Body of pancreas (tissue), 4 donors: ENCODE results near the gene SKP1. TPM values are rescaled to one million over a fixed set of nuclear protein-coding genes. Genes with fewer than 3 reads are reported as not detected.

Experiments used
- ATAC-seq: fragments of 150-250 bp; one replicate; pipeline ENCODE4 v1.9.1; 2016
- DNase-seq, 4 donors: peaks; one replicate each; pipeline ENCODE4 v3.0.0-alpha.2; 2019
- H3K27ac ChIP-seq, 4 donors: fragments of 200-600 bp; sonication (generic); 1 replicate in 3 of 4; 2 replicates in 1 of 4; pipeline versions ENCODE4 v1.5.1 to v1.6.1; 2016 to 2019; ENCODE audit warnings: mild to moderate bottlenecking in 1 of 4, mixed read lengths in 1 of 4, moderate library complexity in 1 of 4
- H3K27me3 ChIP-seq, 2 donors: fragments of 200-600 bp; sonication (generic); one replicate each; pipeline ENCODE4 v1.6.0; 2016; ENCODE audit warnings: mild to moderate bottlenecking in 1 of 2
- H3K36me3 ChIP-seq, 2 donors: fragments of 200-600 bp; sonication (generic); replicated peaks in 1 of 2; 2 replicates each; pipeline ENCODE4 v1.5.1; 2016; ENCODE audit warnings: low read depth in 2 of 2; ENCODE audit not compliant: insufficient read depth in 1 of 2
- H3K4me1 ChIP-seq: fragments of 200-600 bp; sonication (generic); one replicate; pipeline ENCODE4 v1.6.0; 2016
- H3K4me3 ChIP-seq, 2 donors: fragments of 200-600 bp; sonication (generic); 1 replicate in 1 of 2; 2 replicates in 1 of 2; pipeline ENCODE4 v1.5.1; 2016 to 2019
- H3K9me3 ChIP-seq, 3 donors: fragments of 200-600 bp; sonication (generic); 1 replicate in 2 of 3; 2 replicates in 1 of 3; pipeline ENCODE4 v1.5.1; 2016
- POLR2A ChIP-seq, 3 donors: fragments of 450-650 bp; IDR thresholded peaks; one replicate each; pipeline ENCODE4 v1.6.1; 2016; ENCODE audit warnings: antibody characterized with exemption in 3 of 3, mild to moderate bottlenecking in 2 of 3
- WGBS, 2 donors: methylation state at CpG; one replicate each; pipeline ENCODE4 v1.1.5; 2017; 5-methylcytosine and 5-hydroxymethylcytosine counted together
- intact Hi-C: fragments of 100-400 bp; cut with DNase I; formaldehyde crosslinking; loops from one replicate; pipeline ENCODE4 v1.15.1; 2023
- total RNA-seq, 2 donors: library from RNA; depleted of rRNA; stranded (reverse); fragments of >200 nt; gene quantifications; one replicate each; pipeline ENCODE4 v1.1.0, GENCODE V29; 2016
- TF ChIP-seq, protein P1 (sequence below), 7 experiments: fragments of 450-650 bp in 4 of 7; fragments of 200-600 bp in 3 of 7; sonication (generic) in 3 of 7; IDR thresholded peaks; one replicate each; pipeline ENCODE4 v1.5.1; 2016 to 2019; ENCODE audit warnings: antibody characterized with exemption in 7 of 7

Gene SKP1
- total RNA-seq, 2 donors from 2014 or later = 31.6 to 46.8 TPM

DNA sequence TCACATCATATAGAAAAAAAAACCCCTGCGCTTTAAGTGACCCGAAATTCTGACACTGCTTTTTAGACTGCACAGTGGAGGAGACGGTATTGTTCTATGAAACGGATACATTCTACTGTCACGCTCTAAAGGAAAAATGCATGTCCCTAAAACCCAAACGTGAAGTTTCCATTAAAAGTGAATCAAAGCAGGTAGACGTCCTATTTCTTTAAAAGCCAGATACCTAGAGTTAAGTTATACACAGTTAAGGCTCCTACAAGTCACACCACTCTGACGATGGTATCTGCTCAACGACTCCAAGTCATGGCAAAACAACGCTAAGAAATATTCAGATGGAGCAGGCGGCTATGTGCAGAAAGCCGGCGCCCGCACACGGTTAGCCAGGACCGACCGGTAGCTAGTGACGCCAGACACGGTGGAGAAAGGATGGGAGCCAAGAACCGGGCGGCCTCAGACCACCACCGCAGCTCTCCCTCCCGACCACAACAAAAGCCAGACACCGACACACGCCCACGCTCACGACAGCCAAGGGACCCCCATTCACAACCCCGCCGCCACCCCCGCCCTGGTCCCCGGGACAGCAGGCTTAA lies 734 bp downstream of the SKP1 start:
- peak in 3 of 4 donors; percentile 34 to 45 (median 40) for DNase-seq

DNA sequence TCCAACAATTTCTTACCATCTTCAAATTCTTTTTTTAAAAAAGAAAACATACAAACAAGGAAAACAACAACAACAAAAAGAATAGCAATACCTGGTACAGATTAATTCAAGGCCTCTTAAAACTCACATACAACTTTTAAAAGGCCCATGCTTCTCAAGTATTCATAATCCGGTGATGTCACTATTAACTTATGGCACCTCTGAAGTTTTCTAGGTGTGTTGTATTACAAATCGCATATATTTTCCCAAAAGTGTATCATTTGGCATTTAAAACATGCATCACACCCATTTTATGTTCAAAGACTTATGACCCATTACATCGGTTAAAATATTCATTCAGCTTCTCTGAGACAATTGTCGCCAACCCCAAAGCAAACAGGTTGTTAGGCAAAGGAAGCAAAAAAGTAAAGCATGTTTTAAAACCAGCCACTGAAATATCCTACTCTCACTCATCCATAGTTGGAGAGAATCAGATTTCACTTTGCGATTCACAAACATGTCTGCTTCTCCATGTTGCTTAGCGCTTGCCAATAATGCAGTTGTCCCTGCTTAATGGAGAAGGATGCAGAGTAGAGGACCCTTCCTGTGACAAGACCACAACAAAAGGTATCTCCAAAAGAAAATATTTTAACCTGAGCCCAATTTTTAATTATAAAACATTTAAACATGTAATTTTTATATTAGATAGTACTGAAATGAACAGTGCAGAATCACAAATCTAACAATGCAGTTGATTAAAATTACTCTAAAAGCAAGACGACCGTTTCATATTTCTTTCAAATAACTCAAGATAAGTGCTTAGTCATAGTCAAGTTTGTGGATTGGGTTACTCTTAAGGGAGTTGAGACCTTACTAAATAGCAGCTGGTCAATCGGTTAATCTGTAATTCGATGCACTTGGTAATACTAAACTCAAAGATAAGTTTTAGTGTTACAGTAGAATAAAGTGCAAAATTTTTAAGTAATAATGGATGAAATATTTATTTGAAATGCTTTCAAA lies 1.6 kb downstream of the SKP1 start:
- no peaks in the 10 kb centered on the region for H3K9me3 ChIP-seq
- peaks cover 41% of the 10 kb centered on the region for H3K4me1 ChIP-seq
- H3K27me3 ChIP-seq = no peaks in the 10 kb centered on the region
- DNase-seq = no peak
- ATAC-seq = no peak
- peaks cover 0 to 10% of the 10 kb centered on the region in 2 donors for H3K36me3 ChIP-seq
- H3K27ac ChIP-seq = peak overlapping the region in 3 of 4 donors; percentile 99 to 100 (median 100)
- TF ChIP-seq POLR2A (IDR thresholded peaks at IDR 0.05) = no peak
- TF ChIP-seq, protein P1, sequence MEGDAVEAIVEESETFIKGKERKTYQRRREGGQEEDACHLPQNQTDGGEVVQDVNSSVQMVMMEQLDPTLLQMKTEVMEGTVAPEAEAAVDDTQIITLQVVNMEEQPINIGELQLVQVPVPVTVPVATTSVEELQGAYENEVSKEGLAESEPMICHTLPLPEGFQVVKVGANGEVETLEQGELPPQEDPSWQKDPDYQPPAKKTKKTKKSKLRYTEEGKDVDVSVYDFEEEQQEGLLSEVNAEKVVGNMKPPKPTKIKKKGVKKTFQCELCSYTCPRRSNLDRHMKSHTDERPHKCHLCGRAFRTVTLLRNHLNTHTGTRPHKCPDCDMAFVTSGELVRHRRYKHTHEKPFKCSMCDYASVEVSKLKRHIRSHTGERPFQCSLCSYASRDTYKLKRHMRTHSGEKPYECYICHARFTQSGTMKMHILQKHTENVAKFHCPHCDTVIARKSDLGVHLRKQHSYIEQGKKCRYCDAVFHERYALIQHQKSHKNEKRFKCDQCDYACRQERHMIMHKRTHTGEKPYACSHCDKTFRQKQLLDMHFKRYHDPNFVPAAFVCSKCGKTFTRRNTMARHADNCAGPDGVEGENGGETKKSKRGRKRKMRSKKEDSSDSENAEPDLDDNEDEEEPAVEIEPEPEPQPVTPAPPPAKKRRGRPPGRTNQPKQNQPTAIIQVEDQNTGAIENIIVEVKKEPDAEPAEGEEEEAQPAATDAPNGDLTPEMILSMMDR (IDR thresholded peaks at IDR 0.05) = no peak
- peak overlapping the region; percentile 86 to 93 for H3K4me3 ChIP-seq
- intact Hi-C loops = no loop called here
- whole genome bisulfite sequencing, 2 donors = 7 to 9% methylated on average over 10 of the region's 10 CpGs

More for the DNA sequence above, 734 bp downstream of the SKP1 start:
- H3K36me3 ChIP-seq = peaks cover 0 to 10% of the 10 kb centered on the region in 2 donors
- peaks cover 41% of the 10 kb centered on the region for H3K4me1 ChIP-seq
- no peaks in the 10 kb centered on the region for H3K27me3 ChIP-seq
- peak overlapping the region; percentile 98 to 100 (median 100) for H3K27ac ChIP-seq
- intact Hi-C loops = no loop called here
- no peaks in the 10 kb centered on the region for H3K9me3 ChIP-seq
- ATAC-seq = peak; percentile 16
- 0 to 1% methylated on average over 20 to 31 of the region's 31 CpGs for WGBS, 2 donors
- peak overlapping the region; percentile 86 to 93 for H3K4me3 ChIP-seq
- no peak for TF ChIP-seq POLR2A (IDR thresholded peaks at IDR 0.05)
- TF ChIP-seq, protein P1 (IDR thresholded peaks at IDR 0.05) = no peak

DNA sequence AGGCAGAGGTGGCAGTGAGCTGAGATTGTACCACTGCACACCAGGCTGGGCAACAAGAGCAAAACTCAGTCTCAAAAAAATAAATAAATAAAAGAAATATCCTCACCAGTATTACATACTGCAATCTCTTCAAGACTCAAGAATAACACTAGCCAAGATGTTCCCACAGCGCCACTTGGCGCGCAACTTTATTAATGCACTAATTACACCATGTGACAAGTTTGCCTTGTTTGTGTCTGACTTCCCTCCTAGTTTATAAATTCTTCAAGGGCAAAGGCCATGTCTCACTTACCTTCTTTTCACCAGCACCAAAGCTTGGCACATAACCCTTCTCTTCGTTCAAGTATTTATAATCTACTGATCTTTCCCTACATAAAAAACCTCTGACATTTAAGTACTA lies 4.8 kb downstream of the SKP1 start:
- Histone ChIP-seq H3K4me1 (peaks cover 33% of the 10 kb centered on the region), H3K36me3 (peaks cover 0 to 14% of the 10 kb centered on the region in 2 donors), H3K4me3 (no peak overlapping the region), H3K27me3 (no peaks in the 10 kb centered on the region), H3K27ac (no peak overlapping the region), H3K9me3 (no peaks in the 10 kb centered on the region)
- 77% methylated on average over 4 of the region's 4 CpGs for WGBS, 2 donors
- ATAC-seq (no peak), DNase-seq (peak in 1 of 4 donors; percentile 39)
- no peak for TF ChIP-seq POLR2A (IDR thresholded peaks at IDR 0.05)
- TF ChIP-seq, protein P1 (IDR thresholded peaks at IDR 0.05) = peak in 1 of 7 experiments; percentile 8
- intact Hi-C loops = no loop called here

- TF ChIP-seq, protein P1 (IDR thresholded peaks at IDR 0.05) = no peak
- no peak for TF ChIP-seq POLR2A (IDR thresholded peaks at IDR 0.05)
- no peak for ATAC-seq
- no peak overlapping the region for H3K4me3 ChIP-seq
- H3K27ac ChIP-seq = no peak overlapping the region
- no peak for DNase-seq
- peaks cover 34 to 35% of the 10 kb centered on the region in 2 donors for H3K36me3 ChIP-seq
- intact Hi-C loops = no loop called here
- 89 to 91% methylated on average over 5 of the region's 5 CpGs for WGBS, 2 donors
- H3K9me3 ChIP-seq = no peaks in the 10 kb centered on the region
- H3K27me3 ChIP-seq = no peaks in the 10 kb centered on the region
- no peaks in the 10 kb centered on the region for H3K4me1 ChIP-seq
These were observed 14.2 kb downstream of the SKP1 start for GRCh38 chr5:134162592-134162991.
